Spleen (tissue), 11 donors: ENCODE results near the gene ZNF691. TPM values are rescaled to one million over a fixed set of nuclear protein-coding genes. Genes with fewer than 3 reads are reported as not detected.
"Not testable (repeated sequence)": the region's sequence is repeated elsewhere in the genome, so short reads cannot be mapped to it uniquely, and the experiment has no call there.

Experiments
- DNase-seq: peaks from one replicate; pipeline ENCODE4 v3.0.0-alpha.2; 2020
- H3K27ac ChIP-seq, 8 donors: fragments of 200-600 bp; sonication (generic) in 7 of 8; 1 replicate in 4 of 8; 2 replicates in 4 of 8; pipeline versions ENCODE4 v1.5.0 to v1.8.0; 2016 to 2021; ENCODE audit warnings: inconsistent platforms in 4 of 8, mild to moderate bottlenecking in 4 of 8, moderate library complexity in 1 of 8
- H3K27me3 ChIP-seq, 7 donors: fragments of 200-600 bp; sonication (generic) in 6 of 7; replicated peaks in 1 of 7; 1 replicate in 4 of 7; 2 replicates in 3 of 7; pipeline versions ENCODE4 v1.5.0 to v1.8.0; 2016 to 2021; ENCODE audit warnings: inconsistent platforms in 3 of 7, mild to moderate bottlenecking in 1 of 7
- H3K36me3 ChIP-seq, 6 donors: fragments of 200-600 bp; sonication (generic) in 5 of 6; 1 replicate in 4 of 6; 2 replicates in 2 of 6; pipeline versions ENCODE4 v1.5.0 to v1.8.0; 2016 to 2021; ENCODE audit warnings: inconsistent platforms in 2 of 6
- H3K4me1 ChIP-seq, 6 donors: fragments of 200-600 bp; sonication (generic) in 5 of 6; 1 replicate in 3 of 6; 2 replicates in 3 of 6; pipeline versions ENCODE4 v1.5.0 to v1.8.0; 2016 to 2021; ENCODE audit warnings: inconsistent platforms in 3 of 6
- H3K4me3 ChIP-seq, 8 donors: fragments of 200-600 bp; sonication (generic) in 7 of 8; 1 replicate in 4 of 8; 2 replicates in 4 of 8; pipeline versions ENCODE4 v1.5.0 to v1.8.0; 2016 to 2021; ENCODE audit warnings: inconsistent platforms in 4 of 8, mild to moderate bottlenecking in 4 of 8, moderate library complexity in 2 of 8
- H3K9me3 ChIP-seq, 8 donors: fragments of 200-600 bp; sonication (generic) in 7 of 8; 1 replicate in 4 of 8; 2 replicates in 4 of 8; pipeline versions ENCODE4 v1.5.0 to v1.8.0; 2016 to 2021; ENCODE audit warnings: inconsistent platforms in 4 of 8
- CTCF ChIP-seq, 11 experiments: fragments of 200-600 bp in 7 of 11; fragments of 450-650 bp in 4 of 11; sonication (generic) in 4 of 11; IDR thresholded peaks in 8 of 11; conservative IDR thresholded peaks in 3 of 11; 1 replicate in 7 of 11; 2 replicates in 4 of 11; pipeline versions ENCODE4 v1.4.0 to v1.8.0; 2016 to 2021; ENCODE audit warnings: antibody characterized with exemption in 11 of 11, inconsistent platforms in 4 of 11, mild to moderate bottlenecking in 1 of 11
- POLR2A ChIP-seq, 3 donors: fragments of 450-650 bp; IDR thresholded peaks; one replicate each; pipeline ENCODE4 v1.5.1; 2017; ENCODE audit warnings: antibody characterized with exemption in 3 of 3, mild to moderate bottlenecking in 1 of 3
- POLR2AphosphoS5 ChIP-seq, 3 donors: sonication (generic); formaldehyde crosslinking; IDR thresholded peaks; one replicate each; pipeline ENCODE4 v1.5.1; 2017; ENCODE audit warnings: antibody characterized with exemption in 3 of 3
- WGBS, 5 donors: extraction: QIAGEN DNeasy Blood & Tissue Kit in 3 of 5; methylation state at CpG; one replicate each; pipeline versions ENCODE4 v1.1.5 to v1.1.7; 2013 to 2018; 5-methylcytosine and 5-hydroxymethylcytosine counted together
- intact Hi-C: fragments of 100-400 bp; cut with DNase I; formaldehyde crosslinking; loops from one replicate; pipeline ENCODE4 v1.15.0; 2023; ENCODE audit warnings: low total_unique reads
- polyA plus RNA-seq, 3 donors: library from polyadenylated mRNA; stranded (reverse); fragments of 200-250 nt; gene quantifications; one replicate each; pipeline ENCODE4 v1.2.1, GENCODE V29; 2013
- total RNA-seq, 7 donors: library from RNA; depleted of rRNA in 3 of 7; stranded (reverse); fragments of >200 nt in 3 of 7; fragmentation: NEBNext Ultra II Directional in 4 of 7; extraction: Animal tissue kit (Norgen Biotek cat#: 25700) in 4 of 7; gene quantifications; one replicate each; pipeline versions ENCODE4 v1.1.0 to v1.2.1, GENCODE V29; 2016 to 2021
- donor health status: healthy with polysubstance abuse.
- donor health status: DM: no; HTN: no; CAD: no; lungs with moderate emphysema.
- donor health status: DM: no; HTN: no; CAD: no.
- donor health status: Bipolar disorder and iron deficiency.
- donor health status: healthy.
- donor health status: DM: no; HTN: no; CAD: no.
- donor health status: DM: yes; HTN: yes; CAD: no.

ZNF691 gene
- total and polyA plus RNA-seq, 10 donors, result 9.6 to 18.3 (median 12.1) TPM

GRCh38 chr1:42860339-42861013, 14.1 kb downstream of the ZNF691 start:
- intact Hi-C loops, result no loop called here
- TF ChIP-seq POLR2A (IDR thresholded peaks at IDR 0.05), result no peak
- no peak for TF ChIP-seq POLR2AphosphoS5 (IDR thresholded peaks at IDR 0.05)
- no peak for TF ChIP-seq CTCF (IDR thresholded peaks at IDR 0.05 in 8 of 11, conservative IDR thresholded peaks at IDR 0.05 in 3 of 11)
- WGBS, 5 donors, result 65 to 88% (median 80%) methylated on average over 4 of the region's 4 CpGs

GRCh38 chr1:42861014-42861399, 14.6 kb downstream of the ZNF691 start:
- no peak for DNase-seq
- H3K27me3 ChIP-seq, result peaks cover 0 to 28% (median 0%) of the 10 kb centered on the region in 7 donors
- TF ChIP-seq POLR2A (IDR thresholded peaks at IDR 0.05), result no peak
- H3K36me3 ChIP-seq, result no peaks in the 10 kb centered on the region
- no peak overlapping the region for H3K4me3 ChIP-seq
- H3K9me3 ChIP-seq, result peaks cover 0 to 20% (median 0%) of the 10 kb centered on the region in 8 donors
- no peak overlapping the region for H3K27ac ChIP-seq
- no peaks in the 10 kb centered on the region for H3K4me1 ChIP-seq
- intact Hi-C loops, result no loop called here

More at GRCh38 chr1:42860339-42861013, 14.1 kb downstream of the ZNF691 start:
- H3K27me3 ChIP-seq, result peaks cover 0 to 28% (median 0%) of the 10 kb centered on the region in 7 donors
- H3K4me3 ChIP-seq, result no peak overlapping the region
- H3K36me3 ChIP-seq, result no peaks in the 10 kb centered on the region
- H3K9me3 ChIP-seq, result peaks cover 0 to 20% (median 0%) of the 10 kb centered on the region in 8 donors
- no peak for DNase-seq
- H3K4me1 ChIP-seq, result no peaks in the 10 kb centered on the region
- no peak overlapping the region for H3K27ac ChIP-seq

GRCh38 chr1:42866549-42866948, 20.1 kb downstream of the ZNF691 start:
- no peak for TF ChIP-seq POLR2AphosphoS5 (IDR thresholded peaks at IDR 0.05)
- TF ChIP-seq CTCF (IDR thresholded peaks at IDR 0.05 in 8 of 11, conservative IDR thresholded peaks at IDR 0.05 in 3 of 11), result no peak
- TF ChIP-seq POLR2A (IDR thresholded peaks at IDR 0.05), result no peak
- Histone ChIP-seq H3K27me3 (peaks cover 0 to 13% (median 0%) of the 10 kb centered on the region in 7 donors), H3K36me3 (no peaks in the 10 kb centered on the region), H3K4me3 (no peak overlapping the region), H3K27ac (no peak overlapping the region), H3K9me3 (peaks cover 0 to 4% (median 0%) of the 10 kb centered on the region in 8 donors), H3K4me1 (no peaks in the 10 kb centered on the region)
- intact Hi-C loops, result no loop called here
- DNase-seq, result no peak
- WGBS, 5 donors, result 82 to 94% (median 85%) methylated on average over 5 of the region's 5 CpGs

- H3K27ac ChIP-seq, H3K4me1 ChIP-seq, H3K27me3 ChIP-seq, DNase-seq, H3K4me3 ChIP-seq, intact Hi-C loops, H3K36me3 ChIP-seq: not testable (repeated sequence)
- peaks cover 0 to 12% (median 3%) of the 10 kb centered on the region in 8 donors for H3K9me3 ChIP-seq
- WGBS, 5 donors, result 82 to 100% (median 92%) methylated on average over 4 of the region's 4 CpGs
Measured at GRCh38 chr1:42868466-42868865, 22.1 kb downstream of the ZNF691 start.

- H3K4me3 ChIP-seq, H3K4me1 ChIP-seq, H3K36me3 ChIP-seq, H3K27me3 ChIP-seq, DNase-seq, H3K27ac ChIP-seq, intact Hi-C loops: not testable (repeated sequence)
- H3K9me3 ChIP-seq, result peaks cover 0 to 16% (median 5%) of the 10 kb centered on the region in 8 donors
- WGBS, 5 donors, result 67 to 78% (median 72%) methylated on average over 2 of the region's 2 CpGs
Measured at GRCh38 chr1:42869254-42869653, 22.8 kb downstream of the ZNF691 start.

GRCh38 chr1:42869751-42870150, 23.3 kb downstream of the ZNF691 start:
- WGBS, 5 donors, result 84 to 98% (median 89%) methylated on average over 2 of the region's 2 CpGs
- intact Hi-C loops, H3K4me1 ChIP-seq, H3K27ac ChIP-seq, H3K27me3 ChIP-seq, H3K4me3 ChIP-seq, DNase-seq, H3K36me3 ChIP-seq: not testable (repeated sequence)
- peaks cover 0 to 16% (median 5%) of the 10 kb centered on the region in 8 donors for H3K9me3 ChIP-seq

- DNase-seq, H3K4me3 ChIP-seq, H3K4me1 ChIP-seq, H3K27me3 ChIP-seq, H3K36me3 ChIP-seq, H3K27ac ChIP-seq, intact Hi-C loops: not testable (repeated sequence)
- peaks cover 0 to 16% (median 5%) of the 10 kb centered on the region in 8 donors for H3K9me3 ChIP-seq
Measured at GRCh38 chr1:42873108-42873507, 26.7 kb downstream of the ZNF691 start.
